CD4-positive, alpha-beta T cell treated with Interleukin-2 at 100 ng/mL for 4 hours (primary cell): ENCODE data around the gene KRT84.

Source experiments
- DNase-seq: peaks from one replicate; pipeline ENCODE4 v3.0.0-alpha.2; 2020; ENCODE audit warnings: low spot score

The KRT84 gene

GRCh38 chr12:52341066-52341580 lies 44.3 kb downstream of the KRT84 start:
- DNase-seq, result no peak

GRCh38 chr12:52338241-52338960 lies 47.1 kb downstream of the KRT84 start:
- no peak for DNase-seq

- DNase-seq, result no peak
These were observed 48.4 kb downstream of the KRT84 start for GRCh38 chr12:52337054-52337453.

- no peak for DNase-seq
These were observed 48.8 kb downstream of the KRT84 start for GRCh38 chr12:52336641-52337040.

GRCh38 chr12:52335598-52336262 lies 49.7 kb downstream of the KRT84 start:
- no peak for DNase-seq

- no peak for DNase-seq
These were observed 51.3 kb downstream of the KRT84 start for GRCh38 chr12:52334185-52334584.

GRCh38 chr12:52333321-52333720 lies 52.1 kb downstream of the KRT84 start:
- DNase-seq, result no peak

GRCh38 chr12:52332381-52332780 lies 53.1 kb downstream of the KRT84 start:
- no peak for DNase-seq

GRCh38 chr12:52331833-52332232 lies 53.6 kb downstream of the KRT84 start:
- DNase-seq, result no peak

GRCh38 chr12:52331039-52331438 lies 54.4 kb downstream of the KRT84 start:
- no peak for DNase-seq

- DNase-seq, result no peak
These were observed 57.5 kb downstream of the KRT84 start for GRCh38 chr12:52327830-52328500.
